Uterus (tissue), 2 donors: ENCODE data around the gene TBXAS1.

ENCODE experiments used
- POLR2A ChIP-seq, 2 donors: fragments of 450-650 bp; IDR thresholded peaks; one replicate each; pipeline ENCODE4 v1.6.1; 2016; ENCODE audit warnings: antibody characterized with exemption in 2 of 2, mild to moderate bottlenecking in 1 of 2, moderate library complexity in 1 of 2
- TF ChIP-seq, protein P1 (sequence below), 4 experiments: fragments of 200-600 bp in 2 of 4; fragments of 450-650 bp in 2 of 4; sonication (generic) in 2 of 4; IDR thresholded peaks; one replicate each; pipeline ENCODE4 v1.5.1; 2016 to 2019; ENCODE audit warnings: antibody characterized with exemption in 4 of 4, mild to moderate bottlenecking in 2 of 4, moderate library complexity in 1 of 4

DNA sequence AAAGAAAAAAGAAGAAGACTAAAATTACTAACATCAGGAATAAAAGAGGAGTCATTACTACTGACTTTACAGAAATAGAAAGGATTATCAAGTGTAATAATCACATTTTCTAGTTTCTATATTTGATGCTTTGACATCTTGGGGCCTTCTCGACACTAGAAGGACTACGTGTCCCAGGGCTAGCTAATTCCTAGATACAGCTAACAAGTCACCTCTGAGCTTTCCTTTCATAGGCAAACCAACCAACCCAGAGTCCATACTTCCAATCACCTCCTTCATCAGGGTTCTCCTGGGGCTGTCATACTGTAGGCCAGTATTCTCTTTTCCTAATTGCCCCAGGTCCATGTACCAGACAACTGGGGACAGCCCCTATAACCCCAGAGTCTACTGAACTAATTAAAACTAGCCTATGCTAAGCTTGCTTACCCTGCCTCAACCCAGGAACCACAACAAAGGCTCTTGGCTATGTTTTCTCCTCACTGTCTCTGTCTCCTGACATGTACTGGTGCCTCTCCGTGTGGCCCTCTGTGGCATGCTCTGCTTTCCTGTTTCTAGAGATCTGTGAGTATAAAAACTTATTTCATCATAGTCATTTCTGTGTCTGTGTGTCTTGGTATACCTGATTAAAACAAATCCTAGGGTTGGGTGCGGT, 240.4 kb downstream of the TBXAS1 start:
- TF ChIP-seq, protein P1, sequence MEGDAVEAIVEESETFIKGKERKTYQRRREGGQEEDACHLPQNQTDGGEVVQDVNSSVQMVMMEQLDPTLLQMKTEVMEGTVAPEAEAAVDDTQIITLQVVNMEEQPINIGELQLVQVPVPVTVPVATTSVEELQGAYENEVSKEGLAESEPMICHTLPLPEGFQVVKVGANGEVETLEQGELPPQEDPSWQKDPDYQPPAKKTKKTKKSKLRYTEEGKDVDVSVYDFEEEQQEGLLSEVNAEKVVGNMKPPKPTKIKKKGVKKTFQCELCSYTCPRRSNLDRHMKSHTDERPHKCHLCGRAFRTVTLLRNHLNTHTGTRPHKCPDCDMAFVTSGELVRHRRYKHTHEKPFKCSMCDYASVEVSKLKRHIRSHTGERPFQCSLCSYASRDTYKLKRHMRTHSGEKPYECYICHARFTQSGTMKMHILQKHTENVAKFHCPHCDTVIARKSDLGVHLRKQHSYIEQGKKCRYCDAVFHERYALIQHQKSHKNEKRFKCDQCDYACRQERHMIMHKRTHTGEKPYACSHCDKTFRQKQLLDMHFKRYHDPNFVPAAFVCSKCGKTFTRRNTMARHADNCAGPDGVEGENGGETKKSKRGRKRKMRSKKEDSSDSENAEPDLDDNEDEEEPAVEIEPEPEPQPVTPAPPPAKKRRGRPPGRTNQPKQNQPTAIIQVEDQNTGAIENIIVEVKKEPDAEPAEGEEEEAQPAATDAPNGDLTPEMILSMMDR (IDR thresholded peaks at IDR 0.05): no peak
- no peak for TF ChIP-seq POLR2A (IDR thresholded peaks at IDR 0.05)
